HL-60/S4 treated with retinoic acid at 250 ng/mL for 4 days and 3 days (cell line): ENCODE data around the gene CCDC18.

Experiments
- in situ Hi-C: fragments of 300-500 bp; cut with MboI; formaldehyde crosslinking; loops from 2 replicates; pipeline ENCODE4 v1.7.0; 2022; ENCODE audit warnings: low sequenced_read_pairs

Gene CCDC18

GRCh38 chr1:93296555-93297154, 116.1 kb downstream of the CCDC18 start:
- in situ Hi-C loops: no loop called here

- in situ Hi-C loops: loop anchor here (25.0 kb wide), 1 partner anchor 561 kb away; no protein-coding TSS in a partner anchor
Observed at GRCh38 chr1:93301131-93301530, 120.6 kb downstream of the CCDC18 start.

- in situ Hi-C loops: loop anchor here (25.0 kb wide), 1 partner anchor 560 kb away; no protein-coding TSS in a partner anchor
Observed at GRCh38 chr1:93302078-93302477, 121.6 kb downstream of the CCDC18 start.

- in situ Hi-C loops: loop anchor here (25.0 kb wide), 1 partner anchor 558 kb away; no protein-coding TSS in a partner anchor
Observed at GRCh38 chr1:93304716-93305138, 124.2 kb downstream of the CCDC18 start.

GRCh38 chr1:93306920-93307319, 126.4 kb downstream of the CCDC18 start:
- in situ Hi-C loops: loop anchor here (25.0 kb wide), 1 partner anchor 555 kb away; no protein-coding TSS in a partner anchor

- in situ Hi-C loops: loop anchor here (25.0 kb wide), 1 partner anchor 549 kb away; no protein-coding TSS in a partner anchor
Observed at GRCh38 chr1:93313026-93313425, 132.5 kb downstream of the CCDC18 start.

GRCh38 chr1:93317207-93317606, 136.7 kb downstream of the CCDC18 start:
- in situ Hi-C loops: loop anchor here (25.0 kb wide), 1 partner anchor 545 kb away; no protein-coding TSS in a partner anchor

GRCh38 chr1:93317943-93318342, 137.4 kb downstream of the CCDC18 start:
- in situ Hi-C loops: loop anchor here (25.0 kb wide), 1 partner anchor 544 kb away; no protein-coding TSS in a partner anchor

- in situ Hi-C loops: loop anchor here (25.0 kb wide), 1 partner anchor 541 kb away; no protein-coding TSS in a partner anchor
Observed at GRCh38 chr1:93321720-93322119, 141.2 kb downstream of the CCDC18 start.

- in situ Hi-C loops: loop anchor here (25.0 kb wide), 1 partner anchor 540 kb away; no protein-coding TSS in a partner anchor
Observed at GRCh38 chr1:93322349-93322748, 141.8 kb downstream of the CCDC18 start.

GRCh38 chr1:93323185-93323820, 142.8 kb downstream of the CCDC18 start:
- in situ Hi-C loops: loop anchor here (25.0 kb wide), 1 partner anchor 539 kb away; no protein-coding TSS in a partner anchor

- in situ Hi-C loops: loop anchor here (25.0 kb wide), 1 partner anchor 538 kb away; no protein-coding TSS in a partner anchor
Observed at GRCh38 chr1:93324486-93325464, 144.3 kb downstream of the CCDC18 start.
